ENCODE results near the gene PRICKLE2.

PRICKLE2 gene

GRCh38 chr3:64074895-64075679 lies 150.2 kb downstream of the PRICKLE2 start:
- DNase-seq (ENCODE audit: low read depth, low spot score), result no peak

GRCh38 chr3:64074060-64074459 lies 151.2 kb downstream of the PRICKLE2 start:
- no peak for DNase-seq (ENCODE audit: low read depth, low spot score)

DNA sequence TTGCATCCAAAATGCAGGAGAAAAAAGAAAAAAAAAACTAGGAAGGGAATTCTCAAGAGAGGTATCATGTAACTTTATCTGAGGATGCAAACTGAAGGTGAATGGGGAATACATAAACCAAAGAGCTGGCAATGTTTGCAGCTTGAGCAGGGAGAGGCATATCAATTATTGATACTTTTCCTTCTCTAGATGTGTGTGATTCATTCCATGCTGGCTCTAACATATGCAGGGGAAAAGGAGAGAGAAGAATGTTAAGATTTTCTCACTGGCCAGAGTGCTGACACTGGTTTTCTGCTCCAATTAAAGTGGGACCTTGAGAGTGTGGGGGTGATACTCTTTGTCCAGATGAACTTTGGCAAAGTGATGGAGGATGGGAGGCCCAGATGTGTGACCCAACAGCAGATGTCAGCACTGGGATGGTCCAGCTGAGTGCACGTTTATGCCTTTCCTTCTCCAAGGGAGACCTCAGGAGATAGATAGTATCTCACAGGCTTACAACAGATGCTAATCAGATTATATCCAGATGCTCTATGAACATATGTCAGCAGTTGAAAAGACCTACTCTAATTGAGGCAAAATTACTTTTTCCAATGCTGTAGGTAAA lies 152.0 kb downstream of the PRICKLE2 start:
- DNase-seq (ENCODE audit: low read depth, low spot score), result no peak

GRCh38 chr3:64072126-64072525 lies 153.1 kb downstream of the PRICKLE2 start:
- DNase-seq (ENCODE audit: low read depth, low spot score), result no peak

GRCh38 chr3:64070704-64071103 lies 154.6 kb downstream of the PRICKLE2 start:
- DNase-seq (ENCODE audit: low read depth, low spot score), result no peak

DNA sequence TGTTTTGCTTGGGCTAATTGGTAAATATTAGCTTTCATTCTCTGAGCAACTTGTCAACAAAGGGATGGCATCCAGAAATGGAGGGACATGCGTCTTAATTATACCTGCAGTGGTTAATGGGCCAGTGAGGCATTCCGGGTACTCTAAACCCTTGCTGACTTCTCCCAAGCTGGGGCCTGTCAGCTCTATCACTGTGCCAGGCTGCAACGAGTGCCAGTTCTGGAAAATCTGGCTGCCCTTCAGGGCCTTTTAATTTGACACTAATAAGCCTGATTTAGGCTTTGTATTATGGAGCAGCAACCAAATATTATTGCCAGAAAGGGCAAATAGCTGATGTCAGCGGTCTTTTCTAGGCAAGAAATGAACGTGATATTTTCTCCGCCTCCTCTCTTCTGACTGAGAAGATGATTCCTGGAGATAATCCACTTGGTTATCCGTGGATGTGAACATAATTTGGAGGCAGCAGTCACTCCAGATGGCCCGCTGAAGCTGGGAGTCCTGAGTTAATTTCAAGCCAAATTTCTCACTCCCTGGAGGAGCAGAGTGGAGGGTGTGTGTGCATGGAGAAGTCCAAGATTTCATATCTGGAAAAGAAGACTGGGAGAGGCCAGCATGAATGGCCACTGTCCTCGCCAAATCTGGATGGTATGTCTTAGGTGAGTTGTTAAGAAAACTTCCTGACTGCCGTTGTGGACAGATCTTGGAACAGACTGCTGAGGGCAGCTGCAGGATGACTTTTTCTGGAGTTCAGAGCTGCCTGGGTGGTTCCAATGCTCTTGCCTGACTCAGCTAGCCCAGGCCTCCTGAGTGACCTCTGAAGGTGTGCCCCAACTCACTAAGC lies 157.5 kb downstream of the PRICKLE2 start:
- no peak for DNase-seq (ENCODE audit: low read depth, low spot score)

DNA sequence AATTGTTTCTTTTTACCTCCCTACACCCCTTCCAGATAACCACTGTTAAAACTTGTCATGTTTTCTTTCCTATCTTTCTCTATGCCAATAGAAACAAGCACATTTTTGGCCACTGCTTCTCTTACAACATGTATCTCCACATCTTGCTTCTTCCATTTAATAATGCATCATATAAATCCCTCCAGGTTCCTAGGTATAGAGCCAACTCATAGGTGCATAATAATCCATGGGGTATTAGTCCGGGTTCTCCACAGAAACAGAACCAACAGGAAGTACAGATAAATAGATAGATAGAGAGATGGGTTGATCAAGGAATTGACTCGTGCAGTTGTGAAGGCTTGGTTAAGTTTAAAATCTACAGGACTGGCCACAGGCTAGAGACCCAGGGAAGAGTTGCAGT lies 160.5 kb downstream of the PRICKLE2 start:
- DNase-seq (ENCODE audit: low read depth, low spot score), result no peak

DNA sequence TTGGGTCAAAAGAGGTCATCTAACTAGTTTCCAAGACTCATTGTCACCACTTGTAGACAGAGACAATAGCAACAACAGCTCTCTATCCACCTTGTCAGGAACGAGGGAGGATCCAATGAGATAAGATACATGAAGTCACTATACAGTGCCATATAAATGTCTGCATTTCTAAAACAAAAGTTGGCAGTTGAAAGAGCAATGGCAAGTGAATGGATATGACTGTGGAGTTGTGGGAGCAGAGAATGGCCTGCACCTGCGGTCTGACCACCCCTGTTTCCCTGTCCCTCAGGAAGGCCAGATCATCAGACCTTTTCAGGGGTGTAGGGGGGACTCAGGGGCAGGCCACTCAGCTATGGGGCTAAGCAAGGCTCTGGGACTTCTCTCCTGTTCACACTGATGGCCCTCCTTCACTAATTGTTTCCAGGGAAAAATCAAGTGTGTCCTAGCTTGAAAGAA lies 161.3 kb downstream of the PRICKLE2 start:
- no peak for DNase-seq (ENCODE audit: low read depth, low spot score)

DNA sequence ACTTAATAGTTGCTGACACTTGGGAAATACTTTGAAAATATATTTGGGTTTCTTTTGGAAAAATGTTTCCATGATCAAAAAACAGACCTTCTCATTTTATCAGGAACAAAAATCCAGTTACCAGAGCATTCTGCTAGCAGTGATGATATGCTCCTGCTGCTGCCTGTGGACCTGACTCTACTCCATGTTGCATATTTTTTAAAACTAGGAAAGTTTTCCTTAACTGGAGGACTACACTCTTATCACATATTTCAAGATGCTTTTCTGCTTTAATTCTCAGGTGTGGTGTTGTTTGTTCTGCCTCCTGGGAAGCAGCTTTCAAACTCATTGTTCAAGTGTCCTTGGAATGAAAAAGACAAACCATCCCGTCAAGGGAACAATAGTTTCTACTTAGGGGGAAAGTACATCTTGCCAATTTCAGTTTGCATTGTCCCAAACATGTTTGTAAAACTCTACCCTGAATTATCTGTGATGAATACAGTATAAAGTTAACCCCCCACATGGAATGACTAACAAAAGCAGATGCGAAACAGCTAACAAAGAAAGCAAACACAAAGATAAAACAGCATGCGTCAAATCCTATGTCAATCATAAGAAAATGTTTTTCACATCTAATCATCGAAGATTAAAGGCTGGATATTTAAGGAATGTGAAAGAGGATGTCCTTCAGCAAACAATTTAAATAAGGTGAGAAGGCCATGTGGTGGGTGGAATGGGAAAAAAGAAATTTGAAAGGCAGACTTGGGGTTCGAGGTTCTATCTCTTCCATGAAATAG lies 161.9 kb downstream of the PRICKLE2 start:
- no peak for DNase-seq (ENCODE audit: low read depth, low spot score)

DNA sequence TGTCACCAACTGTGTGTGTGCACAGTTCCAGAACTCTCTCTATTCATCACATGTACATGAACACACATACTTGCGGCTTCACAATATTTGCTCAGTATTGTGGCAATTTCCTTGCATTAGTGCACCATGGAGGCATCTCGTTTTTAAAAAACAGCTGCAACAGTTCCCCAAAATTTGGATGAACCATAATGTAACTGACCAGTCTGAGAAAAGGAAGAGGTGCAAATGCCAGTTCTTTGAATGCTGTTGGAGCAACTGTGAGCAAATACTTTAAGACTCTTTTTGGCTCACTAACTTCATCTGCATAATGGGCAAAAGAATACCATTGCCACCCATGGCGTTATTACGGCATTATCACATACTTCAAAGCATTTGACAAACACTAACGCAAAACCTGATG lies 163.6 kb downstream of the PRICKLE2 start:
- DNase-seq (ENCODE audit: low read depth, low spot score), result no peak

- no peak for DNase-seq (ENCODE audit: low read depth, low spot score)
Observed at GRCh38 chr3:64059484-64060175, 165.6 kb downstream of the PRICKLE2 start.

DNA sequence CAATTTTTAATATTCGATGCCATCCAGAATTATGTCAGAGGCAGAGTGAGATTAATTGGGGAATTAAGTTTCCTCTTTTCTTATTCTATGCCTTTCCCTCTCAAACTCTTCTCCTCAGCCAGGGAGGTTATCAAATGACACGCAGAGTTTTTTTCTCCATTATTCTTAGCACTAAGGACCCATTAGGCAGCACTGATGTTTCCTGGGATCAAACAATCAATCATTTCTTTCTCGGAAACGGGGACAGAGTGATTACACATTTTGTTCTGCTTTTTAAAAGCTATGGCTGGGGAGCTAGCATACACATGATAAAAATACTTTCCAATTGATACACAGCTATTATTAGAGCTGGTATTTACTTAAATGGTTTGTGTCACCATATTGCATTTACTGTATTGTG lies 166.7 kb downstream of the PRICKLE2 start:
- DNase-seq (ENCODE audit: low read depth, low spot score), result no peak

DNA sequence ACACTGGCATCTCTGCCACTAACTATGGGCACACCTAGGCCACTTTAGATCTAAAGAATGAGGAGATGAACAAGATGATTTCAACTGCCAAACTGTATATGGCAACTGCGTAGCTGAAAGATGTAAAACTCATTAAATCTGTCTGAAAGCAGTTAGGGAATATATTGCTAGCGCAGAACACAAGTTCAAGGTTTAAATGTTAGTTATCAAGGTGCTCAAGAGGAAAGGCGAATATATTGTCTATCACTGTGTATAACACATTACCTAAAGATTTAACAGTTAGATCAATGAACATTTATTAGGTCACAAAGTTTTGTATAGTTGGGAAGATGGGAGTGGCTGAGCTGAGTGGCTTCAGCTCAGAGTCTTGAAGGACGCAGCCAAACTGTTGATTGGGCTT lies 168.0 kb downstream of the PRICKLE2 start:
- DNase-seq (ENCODE audit: low read depth, low spot score), result no peak

DNA sequence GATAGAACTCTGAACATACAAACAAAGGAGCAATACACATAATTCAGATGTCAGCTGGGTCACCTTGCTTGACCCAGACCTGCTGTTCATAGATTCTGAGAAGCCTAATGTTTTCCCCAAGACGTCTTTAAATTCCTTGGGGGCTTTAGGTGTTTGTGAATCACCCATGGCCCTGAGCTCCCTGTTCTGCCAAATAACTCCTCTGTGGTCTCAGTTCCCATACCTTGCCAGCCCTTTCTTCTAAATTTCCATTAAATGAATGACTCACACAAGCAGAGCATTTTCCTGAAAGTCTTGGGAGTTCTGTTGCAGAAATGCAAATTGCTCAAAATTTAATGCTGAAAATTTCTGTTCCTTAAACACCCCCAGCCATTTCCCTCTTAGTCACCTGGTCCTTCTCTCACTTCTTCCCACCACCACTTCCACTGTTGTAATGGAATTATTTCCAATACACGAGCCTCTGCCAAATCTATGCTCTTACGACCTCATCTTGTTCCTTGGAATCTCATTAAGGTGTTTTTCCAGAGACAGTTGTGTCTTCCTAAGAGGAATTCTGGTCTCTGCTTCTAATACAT lies 168.6 kb downstream of the PRICKLE2 start:
- no peak for DNase-seq (ENCODE audit: low read depth, low spot score)

- DNase-seq (ENCODE audit: low read depth, low spot score), result no peak
Observed at GRCh38 chr3:64055076-64055475, 170.2 kb downstream of the PRICKLE2 start.

DNA sequence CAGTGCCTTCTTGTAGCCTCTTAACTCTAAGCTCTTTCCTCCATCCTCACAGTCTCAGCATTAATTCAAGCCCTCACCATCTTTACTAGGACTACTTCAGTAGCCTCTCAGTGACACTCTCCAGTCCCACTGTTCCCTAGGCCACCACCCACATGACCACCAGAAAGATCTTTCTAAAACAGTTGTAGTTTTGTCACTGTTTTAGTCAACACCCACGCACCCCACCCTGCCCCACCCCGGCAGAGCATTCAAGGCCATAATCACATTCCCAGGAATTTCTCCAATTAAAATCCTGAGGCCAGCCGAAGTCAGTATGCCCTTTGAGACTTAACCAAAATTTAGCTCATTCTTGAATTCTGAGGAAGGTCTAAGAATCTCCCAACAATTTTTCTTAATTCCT lies 170.8 kb downstream of the PRICKLE2 start:
- DNase-seq (ENCODE audit: low read depth, low spot score), result no peak

- DNase-seq (ENCODE audit: low read depth, low spot score), result no peak
Observed at GRCh38 chr3:64053581-64053980, 171.7 kb downstream of the PRICKLE2 start.

DNA sequence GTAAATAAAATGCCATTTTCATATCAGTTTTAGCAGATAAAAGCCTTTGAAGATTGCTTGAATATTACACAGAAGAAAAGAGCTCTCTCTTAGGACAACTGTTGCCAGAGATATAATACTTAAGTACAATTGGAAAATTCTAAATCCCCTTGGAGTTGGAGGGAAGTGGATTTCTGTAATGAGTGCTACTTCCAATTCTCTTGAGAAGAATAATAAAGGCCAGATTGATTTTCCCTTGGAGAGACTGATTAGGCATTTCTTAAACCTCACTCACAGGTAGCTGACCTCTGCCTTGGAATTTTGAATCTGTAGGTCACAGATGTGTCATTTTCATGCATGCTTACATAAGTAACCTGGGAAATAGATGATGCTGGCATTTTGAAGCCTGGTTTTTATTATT lies 172.1 kb downstream of the PRICKLE2 start:
- no peak for DNase-seq (ENCODE audit: low read depth, low spot score)

DNA sequence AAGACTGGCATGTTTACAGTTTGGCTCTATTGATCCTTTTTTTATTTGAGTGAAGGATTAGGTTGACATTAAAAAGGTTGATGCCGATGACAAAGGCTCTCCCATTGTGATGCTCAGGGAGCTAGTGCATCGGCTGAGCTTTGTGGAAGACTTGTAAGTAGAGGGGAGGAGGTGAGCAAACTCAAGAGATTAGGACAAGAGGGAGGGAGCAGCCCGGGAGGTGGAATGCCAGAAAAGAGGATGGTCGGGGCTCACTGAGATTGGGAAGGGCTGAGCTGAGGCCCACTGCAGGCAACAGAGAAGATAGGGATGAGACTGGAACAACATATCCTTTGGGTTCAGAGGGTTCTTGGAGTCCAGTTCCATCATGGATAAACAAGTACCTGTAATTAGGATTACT lies 175.4 kb downstream of the PRICKLE2 start:
- peak; percentile 66 for DNase-seq (ENCODE audit: low read depth, low spot score)

- no peak for DNase-seq (ENCODE audit: low read depth, low spot score)
Observed at GRCh38 chr3:64049136-64049535, 176.1 kb downstream of the PRICKLE2 start.

- no peak for DNase-seq (ENCODE audit: low read depth, low spot score)
Observed at GRCh38 chr3:64048631-64049061, 176.6 kb downstream of the PRICKLE2 start.

Data from ELF-1 (cell line).